LNCaP clone FGC (cell line): ENCODE results near the gene DNAJC9.

ENCODE experiments used
- DNase-seq: peaks from one replicate; pipeline ENCODE4 v3.0.0-alpha.2; 2011; ENCODE audit warnings: low read depth
- H3K4me3 ChIP-seq: 2 replicates; pipeline ENCODE4 v1.5.1; 2011; ENCODE audit warnings: mild to moderate bottlenecking, low read depth, low read length, control low read depth
- TF ChIP-seq, protein P1 (sequence below): IDR thresholded peaks from 2 replicates; pipeline ENCODE4 v1.5.1; 2012; ENCODE audit warnings: mild to moderate bottlenecking; ENCODE audit not compliant: control insufficient read depth, insufficient read depth; ENCODE audit errors: extremely low read depth

The DNAJC9 gene

DNA sequence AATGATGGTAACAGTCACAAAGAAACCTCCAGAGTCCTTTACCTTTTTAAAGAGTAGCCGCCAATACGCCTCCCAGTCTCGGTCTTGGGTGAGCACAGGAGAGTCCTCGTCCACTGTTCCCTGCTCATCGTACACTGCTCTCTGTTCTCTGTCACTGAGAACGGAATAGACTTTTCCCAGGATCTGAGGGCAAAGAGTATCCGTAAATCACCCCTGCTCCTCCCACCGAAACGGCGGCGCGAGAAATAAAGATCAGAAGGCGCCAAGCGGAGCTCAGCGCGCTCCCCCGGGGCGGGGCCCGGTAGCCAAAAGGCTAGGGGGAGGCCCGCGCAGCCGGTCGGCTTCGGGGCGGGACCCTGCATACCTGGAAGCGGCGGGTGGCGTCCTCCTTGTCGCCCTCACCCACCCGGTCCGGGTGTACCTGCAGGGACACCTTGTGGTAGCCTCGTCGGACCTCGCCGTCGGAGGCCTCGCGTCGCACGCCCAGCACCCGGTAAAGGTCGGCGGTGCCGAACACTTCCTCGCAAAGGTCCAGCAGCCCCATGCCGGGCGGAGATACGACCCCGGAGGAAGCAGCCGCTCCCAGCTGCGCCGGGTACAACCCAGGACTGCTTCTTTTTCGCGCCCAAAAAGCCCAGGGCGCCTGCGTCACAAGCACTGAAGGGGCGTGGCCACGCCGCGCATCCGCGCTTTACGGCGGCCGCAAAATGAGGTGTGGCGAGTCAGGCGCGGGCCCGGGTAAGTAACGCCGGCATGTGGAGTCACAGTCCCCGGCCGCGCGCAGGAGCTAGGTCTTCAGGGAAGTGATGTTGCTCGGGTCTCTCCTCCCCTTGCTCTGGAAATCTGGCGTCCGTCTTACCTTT, at the start of gene DNAJC9:
DNAJC9 (minus strand) TSS at position 610 of the 863 bp plus-strand sequence; CDS start at position 544, 66 bp downstream.
- DNase-seq, result peak; percentile 76
- peak within 1 kb of the TSS; percentile 84 for H3K4me3 ChIP-seq
- TF ChIP-seq, protein P1, sequence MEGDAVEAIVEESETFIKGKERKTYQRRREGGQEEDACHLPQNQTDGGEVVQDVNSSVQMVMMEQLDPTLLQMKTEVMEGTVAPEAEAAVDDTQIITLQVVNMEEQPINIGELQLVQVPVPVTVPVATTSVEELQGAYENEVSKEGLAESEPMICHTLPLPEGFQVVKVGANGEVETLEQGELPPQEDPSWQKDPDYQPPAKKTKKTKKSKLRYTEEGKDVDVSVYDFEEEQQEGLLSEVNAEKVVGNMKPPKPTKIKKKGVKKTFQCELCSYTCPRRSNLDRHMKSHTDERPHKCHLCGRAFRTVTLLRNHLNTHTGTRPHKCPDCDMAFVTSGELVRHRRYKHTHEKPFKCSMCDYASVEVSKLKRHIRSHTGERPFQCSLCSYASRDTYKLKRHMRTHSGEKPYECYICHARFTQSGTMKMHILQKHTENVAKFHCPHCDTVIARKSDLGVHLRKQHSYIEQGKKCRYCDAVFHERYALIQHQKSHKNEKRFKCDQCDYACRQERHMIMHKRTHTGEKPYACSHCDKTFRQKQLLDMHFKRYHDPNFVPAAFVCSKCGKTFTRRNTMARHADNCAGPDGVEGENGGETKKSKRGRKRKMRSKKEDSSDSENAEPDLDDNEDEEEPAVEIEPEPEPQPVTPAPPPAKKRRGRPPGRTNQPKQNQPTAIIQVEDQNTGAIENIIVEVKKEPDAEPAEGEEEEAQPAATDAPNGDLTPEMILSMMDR, result peak; percentile 41

- TF ChIP-seq, protein P1, result no peak
- no peak for DNase-seq
- H3K4me3 ChIP-seq, result no peak overlapping the region
Observed at GRCh38 chr10:73293461-73293860, 46.4 kb upstream of the DNAJC9 start.

DNA sequence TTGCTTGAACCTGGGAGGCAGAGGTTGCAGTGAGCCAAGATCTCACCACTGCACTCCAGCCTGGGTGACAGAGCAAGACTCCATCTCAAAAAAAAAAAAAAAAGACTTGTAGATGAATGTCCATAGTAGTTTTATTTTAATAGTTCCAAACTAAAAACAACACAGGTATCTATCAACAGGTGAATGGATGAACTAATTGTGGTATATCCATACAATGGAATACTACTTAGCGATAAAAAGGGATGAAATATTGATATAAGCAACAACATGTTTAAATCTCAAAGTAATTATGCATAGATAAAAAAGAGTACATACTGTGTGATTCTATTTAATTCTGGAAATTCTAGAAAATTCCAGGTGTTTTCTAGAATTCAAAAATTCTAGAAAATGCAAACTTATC, 42.9 kb upstream of the DNAJC9 start:
- TF ChIP-seq, protein P1, result no peak
- H3K4me3 ChIP-seq, result no peak overlapping the region
- no peak for DNase-seq

DNA sequence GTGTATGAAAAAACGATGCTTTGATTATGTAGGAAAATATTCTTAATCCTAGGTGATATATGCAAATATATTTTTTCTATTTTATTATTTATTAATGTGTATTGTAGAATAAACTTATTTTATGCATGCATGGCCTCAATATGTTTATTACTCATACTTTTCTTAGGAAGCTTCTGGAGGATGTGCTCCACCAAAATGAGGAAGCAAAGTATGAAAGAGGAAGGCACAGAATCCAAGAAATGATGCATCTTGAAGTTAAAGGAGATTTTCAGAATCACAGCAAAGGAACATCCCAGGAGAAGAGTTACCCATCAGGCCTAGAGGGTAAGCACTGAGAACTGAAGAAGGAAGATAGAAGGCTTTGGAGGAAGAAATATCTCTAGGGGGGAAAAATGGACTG, 40.4 kb upstream of the DNAJC9 start:
- H3K4me3 ChIP-seq, result no peak overlapping the region
- no peak for DNase-seq
- TF ChIP-seq, protein P1, result no peak

DNA sequence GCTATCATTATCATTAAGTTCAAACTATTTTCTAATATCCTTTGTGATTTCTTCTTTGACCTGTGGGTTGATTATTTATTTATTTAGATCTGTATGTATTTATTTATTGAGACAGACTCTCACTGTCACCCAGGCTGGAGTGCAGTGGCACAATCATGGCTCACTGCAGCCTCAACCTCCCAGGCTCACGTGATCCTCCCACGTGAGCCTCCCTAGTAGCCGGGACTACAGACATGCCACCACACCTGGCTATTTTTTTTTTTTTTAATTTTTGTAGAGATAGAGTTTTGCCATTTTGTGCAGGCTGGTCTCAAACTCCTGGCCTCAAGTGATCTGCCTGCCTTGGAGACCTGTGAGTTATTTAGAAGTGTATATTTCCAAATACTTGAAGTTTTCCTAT, 34.0 kb upstream of the DNAJC9 start:
- DNase-seq, result no peak
- no peak overlapping the region for H3K4me3 ChIP-seq
- TF ChIP-seq, protein P1, result no peak

DNA sequence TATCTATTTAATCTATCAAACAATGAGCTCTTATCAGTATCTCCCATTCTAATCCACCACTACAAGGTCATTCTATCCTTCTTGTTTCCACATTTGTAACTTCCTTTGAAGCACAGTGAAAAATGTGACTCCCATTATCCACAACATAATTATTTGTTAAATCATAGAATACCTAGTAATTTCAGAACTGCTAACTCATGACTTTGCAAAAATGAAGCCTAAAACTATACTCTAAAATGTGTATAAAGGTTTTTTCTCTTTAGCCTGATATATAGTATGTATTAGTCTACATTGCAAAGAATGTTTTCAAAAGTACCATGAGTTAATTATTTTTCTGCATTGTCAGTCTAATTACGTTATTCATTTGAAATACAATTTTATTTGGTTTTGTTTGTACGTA, 17.4 kb upstream of the DNAJC9 start:
- DNase-seq, result no peak
- TF ChIP-seq, protein P1, result no peak

More for the DNA sequence above, 17.4 kb upstream of the DNAJC9 start:
- no peak overlapping the region for H3K4me3 ChIP-seq
